Measurements from ENCODE around the gene STAC2.
"Not testable (repeated sequence)": the region's sequence is repeated elsewhere in the genome, so short reads cannot be mapped to it uniquely, and the experiment has no call there.

STAC2 gene, protein sequence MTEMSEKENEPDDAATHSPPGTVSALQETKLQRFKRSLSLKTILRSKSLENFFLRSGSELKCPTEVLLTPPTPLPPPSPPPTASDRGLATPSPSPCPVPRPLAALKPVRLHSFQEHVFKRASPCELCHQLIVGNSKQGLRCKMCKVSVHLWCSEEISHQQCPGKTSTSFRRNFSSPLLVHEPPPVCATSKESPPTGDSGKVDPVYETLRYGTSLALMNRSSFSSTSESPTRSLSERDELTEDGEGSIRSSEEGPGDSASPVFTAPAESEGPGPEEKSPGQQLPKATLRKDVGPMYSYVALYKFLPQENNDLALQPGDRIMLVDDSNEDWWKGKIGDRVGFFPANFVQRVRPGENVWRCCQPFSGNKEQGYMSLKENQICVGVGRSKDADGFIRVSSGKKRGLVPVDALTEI

DNA sequence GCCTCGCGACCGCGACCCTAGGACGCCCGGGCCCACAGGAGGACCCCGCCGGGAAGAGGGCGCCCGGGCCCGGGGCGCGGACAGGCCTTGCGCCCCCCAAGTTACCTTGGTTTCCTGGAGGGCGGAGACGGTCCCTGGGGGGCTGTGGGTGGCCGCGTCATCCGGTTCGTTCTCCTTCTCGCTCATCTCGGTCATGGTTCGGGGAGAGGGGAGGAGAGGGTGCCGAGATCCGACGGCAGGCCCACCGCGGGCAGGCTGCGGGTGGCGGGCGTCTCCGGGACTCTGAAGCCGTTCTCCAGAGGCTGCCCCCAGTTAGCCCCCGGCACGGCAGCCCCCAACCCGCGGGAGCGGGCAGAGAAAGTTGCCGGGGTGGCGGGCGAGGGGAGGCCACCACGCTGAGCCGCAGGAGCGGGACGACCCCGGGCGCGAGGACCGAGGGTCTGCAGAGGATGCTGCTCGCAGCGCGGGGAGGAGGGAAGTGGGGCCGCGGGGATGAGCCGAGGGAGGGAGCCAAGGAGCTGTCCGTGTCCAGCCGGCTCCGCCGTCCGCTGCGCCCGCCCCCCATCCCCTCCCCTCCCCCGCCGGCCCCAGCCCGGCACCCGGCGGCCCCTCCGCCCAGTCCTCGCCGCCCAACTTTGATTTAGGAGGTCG, at the start of gene STAC2:
Gene STAC2, minus strand, starts transcription at position 638 of the 651 bp plus-strand sequence. Its CDS starts 443 bp downstream, at position 195.
- ATAC-seq (no peak), DNase-seq (no peak)

DNA sequence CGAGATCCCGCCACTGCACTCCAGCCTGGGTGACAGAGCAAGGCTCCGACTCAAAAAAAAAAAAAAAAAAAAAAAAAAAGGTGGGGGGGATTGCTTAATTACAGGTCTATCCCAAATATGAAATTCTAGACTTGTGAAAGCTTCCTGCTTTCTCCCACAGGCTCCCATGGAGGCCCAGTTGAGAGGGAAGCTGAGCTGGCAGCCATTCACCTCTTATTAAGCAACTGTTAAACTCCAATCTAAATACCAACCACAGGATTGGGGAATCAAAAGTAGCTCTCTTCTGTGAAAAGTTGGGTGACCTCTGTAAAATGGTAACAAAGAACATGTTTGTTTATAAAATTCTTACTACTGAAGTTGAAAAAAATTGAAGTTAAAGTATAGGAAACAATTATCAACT, 45.8 kb upstream of the STAC2 start:
- no peak for ATAC-seq

DNA sequence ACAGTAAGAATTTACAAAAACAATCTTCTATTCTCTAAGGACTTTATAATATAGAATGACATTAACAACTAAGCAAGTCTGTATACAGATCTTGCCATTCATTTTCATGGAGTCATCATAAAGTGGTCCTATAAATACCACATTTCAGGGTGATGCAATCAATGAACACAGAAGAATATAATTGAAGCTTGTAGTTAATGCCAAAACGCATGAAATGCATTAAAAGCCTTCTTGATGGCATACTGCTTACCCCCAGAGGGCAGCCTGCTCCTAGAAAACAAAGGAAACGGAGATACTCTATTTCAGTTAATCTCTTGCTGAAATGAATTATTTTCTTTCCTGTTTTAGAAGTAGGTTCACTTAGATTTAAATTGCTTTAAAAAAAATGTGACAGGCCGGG, 45.2 kb upstream of the STAC2 start:
- ATAC-seq (no peak), DNase-seq (no peak)

More for the DNA sequence above, 45.8 kb upstream of the STAC2 start:
- DNase-seq: no peak

DNA sequence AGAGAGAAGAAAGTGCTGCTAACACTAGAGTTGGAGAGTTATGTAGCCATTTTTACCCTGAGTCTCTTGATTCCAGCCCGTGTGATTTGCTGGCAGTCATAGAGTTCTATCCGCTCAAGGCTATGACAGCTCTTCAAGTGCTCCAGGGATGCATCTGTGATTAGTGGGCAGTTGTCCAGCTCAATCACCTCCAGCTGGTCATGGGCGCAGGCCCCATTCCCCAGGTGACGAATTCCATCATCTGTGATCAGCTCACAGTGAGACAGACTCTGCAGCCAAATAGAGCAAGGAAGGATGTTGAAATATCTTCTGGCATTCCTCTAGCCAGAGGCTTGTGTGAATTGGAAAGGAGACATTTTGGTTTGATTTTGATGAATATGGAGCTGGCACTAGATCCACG, 38.4 kb upstream of the STAC2 start:
- ATAC-seq (no peak), DNase-seq (no peak)

GRCh38 chr17:39261286-39261685, 35.5 kb upstream of the STAC2 start:
- ATAC-seq (no peak), DNase-seq (peak; percentile 61)

DNA sequence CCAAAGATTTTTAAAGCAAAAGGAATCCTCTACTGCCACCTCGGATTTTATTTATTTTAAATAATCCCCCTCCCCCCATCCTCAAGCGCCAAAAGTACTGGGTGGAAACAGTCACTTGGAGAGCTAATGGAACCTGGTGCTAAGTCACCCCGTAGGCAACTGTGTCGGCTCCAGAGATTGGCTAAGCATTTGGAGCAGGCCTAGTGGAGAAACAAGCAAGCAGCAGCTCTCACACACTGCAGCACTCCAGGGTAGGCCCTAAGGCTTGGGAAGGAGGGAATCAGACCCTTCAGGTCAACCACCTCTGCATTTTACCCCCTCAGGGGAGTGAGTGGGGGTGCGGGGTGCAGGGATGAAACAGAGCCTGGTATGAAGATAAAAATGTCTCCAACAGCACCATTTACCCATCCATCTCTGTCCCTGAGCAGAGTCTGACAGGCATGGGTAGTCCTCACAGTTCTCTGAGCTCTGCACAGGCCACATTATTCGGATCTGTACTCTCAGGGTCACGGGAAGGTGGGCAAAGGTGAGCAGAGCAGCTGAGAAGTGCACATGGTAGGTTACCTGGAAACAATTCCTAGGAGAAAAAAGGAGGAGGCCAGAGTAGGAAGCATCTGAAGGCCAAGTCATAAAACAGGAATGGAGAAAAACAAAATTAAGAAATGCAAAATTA, 27.2 kb upstream of the STAC2 start:
- DNase-seq (no peak), ATAC-seq (no peak)

GRCh38 chr17:39251997-39252396, 26.3 kb upstream of the STAC2 start:
- ATAC-seq (no peak), DNase-seq (no peak)

GRCh38 chr17:39250076-39250475, 24.3 kb upstream of the STAC2 start:
- not testable (repeated sequence) for ATAC-seq

GRCh38 chr17:39246274-39246673, 20.5 kb upstream of the STAC2 start:
- ATAC-seq: no peak
- no peak for DNase-seq

More at GRCh38 chr17:39250076-39250475, 24.3 kb upstream of the STAC2 start:
- not testable (repeated sequence) for DNase-seq

GRCh38 chr17:39244600-39245570, 19.1 kb upstream of the STAC2 start:
- peak; percentile 86 for ATAC-seq

DNA sequence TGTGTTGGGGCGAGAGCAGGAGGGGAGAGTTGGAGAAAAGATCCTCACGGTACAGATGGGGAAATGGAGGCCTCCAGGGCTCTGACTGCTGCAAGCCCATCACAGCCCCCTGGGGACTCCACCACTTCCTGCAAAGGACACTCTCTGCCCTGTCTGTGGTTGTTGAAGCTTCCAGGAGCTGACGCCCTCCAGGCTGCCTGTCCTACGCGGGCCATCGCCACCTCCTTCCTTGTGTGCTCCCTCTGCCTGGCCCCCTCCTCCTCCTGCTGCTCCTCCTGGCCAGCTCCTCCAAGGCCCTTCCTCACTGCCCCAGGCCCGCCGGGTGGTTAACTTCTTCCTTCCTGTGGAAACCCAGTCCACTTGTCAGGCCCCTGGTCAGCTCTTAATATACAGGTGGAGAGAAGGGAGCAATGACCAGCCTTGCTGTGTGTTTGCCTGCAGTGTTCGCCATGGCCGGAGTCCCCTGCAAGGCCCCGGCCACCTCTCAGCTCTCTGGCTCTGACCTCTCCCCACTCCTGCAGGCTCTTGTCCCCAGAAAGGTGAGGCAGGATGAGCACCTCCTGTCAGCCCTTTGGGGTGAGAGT, 18.4 kb upstream of the STAC2 start:
- no peak for DNase-seq
- ATAC-seq: peak; percentile 11

More at GRCh38 chr17:39244600-39245570, 19.1 kb upstream of the STAC2 start:
- peak; percentile 92 for DNase-seq

GRCh38 chr17:39243155-39243554, 17.4 kb upstream of the STAC2 start:
- ATAC-seq (no peak), DNase-seq (no peak)

- DNase-seq (no peak), ATAC-seq (no peak)
Observed at GRCh38 chr17:39240631-39241030, 14.9 kb upstream of the STAC2 start.

DNA sequence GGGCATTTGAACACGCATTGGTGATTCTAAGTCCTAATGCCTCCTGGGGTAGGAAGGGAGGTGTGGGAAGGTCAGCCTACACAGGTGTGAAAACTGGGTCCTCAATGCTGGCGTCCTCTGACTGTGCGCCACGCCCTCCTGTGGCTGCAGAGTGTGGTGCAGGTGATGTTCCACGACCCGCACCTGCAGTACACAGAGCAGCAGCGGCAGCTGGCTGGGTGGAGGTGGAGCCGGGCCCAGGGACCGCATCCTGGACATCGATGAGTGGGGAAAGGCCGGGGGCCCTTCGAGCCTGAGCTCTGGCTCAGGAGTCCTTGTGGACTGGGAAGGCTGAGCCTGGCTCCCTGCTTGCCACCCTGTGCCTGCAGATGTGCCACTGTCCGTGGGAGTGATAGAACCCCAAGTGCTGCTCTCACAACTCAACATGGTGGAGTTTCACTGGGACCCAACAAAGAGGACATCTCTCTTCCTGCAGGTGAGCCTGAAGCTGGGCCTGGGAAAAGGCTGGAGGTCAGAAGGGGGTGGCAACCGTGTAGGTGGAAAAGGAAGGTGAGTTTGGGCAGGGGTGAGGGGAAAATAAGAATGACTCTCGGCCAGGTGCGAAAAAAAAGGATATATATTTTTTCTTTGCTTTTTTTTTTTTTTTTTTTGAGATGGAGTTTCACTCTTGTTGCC, 14.0 kb upstream of the STAC2 start:
- ATAC-seq: peak; percentile 54
- peak; percentile 78 for DNase-seq

DNA sequence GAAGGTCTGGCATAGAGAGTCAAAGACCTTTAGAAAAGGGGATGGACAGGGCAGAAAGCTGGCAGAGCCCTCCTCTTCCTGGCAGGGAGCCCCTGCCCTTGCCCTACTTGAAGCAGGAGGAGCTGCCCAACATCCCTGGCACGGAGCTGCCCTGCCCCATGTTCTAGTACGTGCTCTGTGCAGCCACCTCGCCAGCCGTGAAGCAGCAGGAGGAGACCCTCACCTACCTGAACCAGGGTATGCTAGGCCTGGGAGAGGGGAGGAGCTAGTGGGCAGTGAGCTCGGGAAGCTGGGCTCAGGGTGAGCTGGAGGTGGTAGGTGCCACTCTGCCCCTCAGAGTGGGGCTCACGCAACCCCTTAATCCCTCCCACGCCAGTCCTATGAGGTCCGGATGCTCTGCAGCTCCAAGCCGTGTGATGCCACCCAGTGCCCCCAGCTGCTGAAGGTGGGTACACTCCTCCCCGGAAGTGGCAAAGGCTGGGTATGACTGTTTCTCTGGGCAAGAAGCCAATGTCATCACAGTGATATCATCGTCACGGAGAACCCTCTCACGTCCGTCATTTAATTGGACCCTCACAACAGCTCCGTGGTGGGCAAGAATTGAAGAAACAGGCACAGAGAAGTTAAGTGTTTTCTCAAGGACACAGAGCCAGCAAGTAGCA, 12.7 kb upstream of the STAC2 start:
- DNase-seq (peak; percentile 73), ATAC-seq (peak; percentile 80)

DNA sequence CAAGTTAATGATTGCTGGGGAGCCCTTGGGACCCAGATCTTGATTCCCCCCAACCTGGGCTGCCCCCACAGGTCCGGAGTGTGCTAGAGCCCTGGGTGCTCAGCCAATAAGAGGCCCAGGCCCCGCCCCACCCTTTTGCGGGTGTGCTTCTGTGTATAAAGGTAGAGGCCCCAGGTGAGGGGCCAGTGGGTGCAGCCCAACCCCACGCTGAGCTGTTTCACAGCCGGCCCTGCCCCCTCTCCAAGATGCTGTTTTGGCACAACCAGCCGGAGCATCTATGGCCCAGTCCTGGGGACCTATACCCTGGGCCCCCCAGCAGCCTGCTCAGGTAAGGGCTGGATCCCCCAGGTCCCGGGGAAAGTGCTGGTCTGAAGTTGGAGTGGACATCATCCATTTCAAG, 11.8 kb upstream of the STAC2 start:
- DNase-seq: no peak
- no peak for ATAC-seq

- DNase-seq (no peak), ATAC-seq (no peak)
Observed at GRCh38 chr17:39236981-39237441, 11.3 kb upstream of the STAC2 start.

GRCh38 chr17:39236450-39236927, 10.7 kb upstream of the STAC2 start:
- DNase-seq (no peak), ATAC-seq (no peak)

DNA sequence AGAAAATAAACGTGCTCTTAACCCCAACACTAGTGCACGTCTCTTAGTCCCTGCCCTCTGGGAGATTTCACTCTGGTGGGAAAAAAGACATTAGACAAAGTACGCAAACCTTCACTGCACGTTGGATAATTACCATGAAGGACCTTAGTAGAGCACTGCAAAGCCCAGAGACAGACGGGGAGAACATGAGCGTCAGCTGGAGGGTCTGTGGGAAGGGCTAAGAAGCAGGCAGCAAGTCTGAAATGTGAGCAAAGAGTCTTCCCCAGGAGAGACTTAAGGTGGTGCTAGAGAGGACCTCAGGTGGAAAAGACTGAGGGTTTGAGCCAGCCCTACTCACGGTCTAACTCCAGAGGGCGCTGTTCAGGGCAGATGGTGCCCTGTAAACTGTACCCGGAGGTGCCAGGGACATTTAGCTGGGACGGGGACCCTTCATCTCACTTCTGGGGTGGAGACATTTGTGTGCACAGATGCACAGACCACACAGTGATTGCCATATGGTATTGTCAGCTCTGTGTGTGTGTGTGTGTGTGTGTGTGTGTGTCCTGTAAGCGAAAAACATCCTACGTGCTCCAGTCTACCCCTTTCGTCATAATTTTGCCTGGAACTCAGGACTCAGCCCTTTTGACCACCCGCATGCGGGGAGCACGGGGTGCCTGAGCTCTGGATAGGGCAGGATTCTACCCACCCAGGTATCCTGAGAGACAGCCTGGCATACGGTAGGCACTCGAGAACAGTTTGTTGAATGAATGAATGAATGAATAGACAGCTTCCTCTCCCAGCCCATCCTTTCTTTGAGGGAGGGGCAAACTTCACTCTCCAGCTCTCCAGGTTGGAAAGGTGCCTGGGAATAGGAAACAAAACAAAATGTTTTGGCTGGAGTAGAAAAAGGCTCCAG, 10.1 kb upstream of the STAC2 start:
- ATAC-seq (peak; percentile 68), DNase-seq (peak; percentile 58)

Data from stimulated activated naive CD8-positive, alpha-beta T cell treated with anti-CD3 and anti-CD28 coated beads, Interleukin-15, Interleukin-2, amounts not matched to agents 100 U/mL and 50 U/mL, for 24 hours (primary cell).